HepG2 (cell line): ENCODE data around the gene SH2D5. TPM values are rescaled to one million over a fixed set of nuclear protein-coding genes. Genes with fewer than 3 reads are reported as not detected.

Experiments used
- ATAC-seq: fragments of 200-7000 bp; cut with Tn5 transposase; 3 replicates; pipeline ENCODE4 v1.9.1; 2020; ENCODE audit warnings: mild to moderate bottlenecking, moderate library complexity
- BruUV-seq: library from RNA; stranded (reverse); fragments of 400-500 nt; replicated peaks from 2 replicates; lab custom pipeline; 2021; lab: Mats Ljungman, UMichigan
- CTCF ChIA-PET: fragments of 300-600 bp; formaldehyde crosslinking; extraction: SDS; loops from one replicate; lab custom pipeline; 2021; ENCODE audit warnings: low total read pairs, inconsistent platforms, low intra/inter-chr PET ratio; lab: Yijun Ruan, JAX
- POLR2A ChIA-PET: fragments of 350-600 bp; sonication (Branson Sonifier 250); formaldehyde crosslinking; loops from one replicate; lab custom pipeline; 2020; ENCODE audit warnings: antibody characterized with exemption, inconsistent platforms; lab: Yijun Ruan, JAX
- DNase-seq: peaks from one replicate; pipeline ENCODE4 v3.0.0-alpha.2; 2015; ENCODE audit warnings: low spot score
- FAIRE-seq: peaks from 3 replicates; lab custom pipeline; 2011; peaks lifted over from hg19 to GRCh38; lab: Jason Lieb, UNC
- H2AFZ ChIP-seq: one replicate; pipeline ENCODE4 v1.6.1; 2011; ENCODE audit warnings: low read length, inconsistent platforms
- H3K27ac ChIP-seq: fragments of 300-600 bp; 3 replicates; pipeline ENCODE4 v1.8.0; 2011; ENCODE audit warnings: mixed run types, mild to moderate bottlenecking, mixed read lengths, low read length, inconsistent platforms; ENCODE audit not compliant: insufficient read depth; ENCODE audit errors: extremely low read length
- H3K27me3 ChIP-seq, 2 experiments: fragments of 200-600 bp in 1 of 2; 2 replicates in 1 of 2; 3 replicates in 1 of 2; pipeline versions ENCODE4 v1.6.0 to v1.8.0; 2011; ENCODE audit warnings: low read length in 2 of 2, mild to moderate bottlenecking in 2 of 2, moderate library complexity in 2 of 2, inconsistent platforms in 1 of 2; ENCODE audit not compliant: insufficient read depth in 2 of 2, control insufficient read depth in 1 of 2
- H3K36me3 ChIP-seq, 2 experiments: fragments of 200-600 bp in 1 of 2; replicated peaks in 1 of 2; 2 replicates in 1 of 2; 3 replicates in 1 of 2; pipeline versions ENCODE4 v1.5.1 to v1.8.0; 2011; ENCODE audit warnings: low read length in 2 of 2, inconsistent platforms in 1 of 2; ENCODE audit not compliant: insufficient read depth in 2 of 2, control insufficient read depth in 1 of 2
- H3K4me1 ChIP-seq: 2 replicates; pipeline ENCODE4 v1.5.1; 2012; ENCODE audit warnings: low read length, inconsistent platforms; ENCODE audit not compliant: insufficient read depth
- H3K4me2 ChIP-seq: 2 replicates; pipeline ENCODE4 v1.6.0; 2011; ENCODE audit warnings: low read depth, low read length, inconsistent platforms
- H3K4me3 ChIP-seq, 3 experiments: fragments of 200-600 bp in 1 of 3; sonication (generic), shearing (Covaris generic) in 1 of 3; replicated peaks in 1 of 3; 2 replicates each; pipeline ENCODE4 v1.5.1; 2011 to 2016; ENCODE audit warnings: low read length in 3 of 3, inconsistent platforms in 2 of 3, low read depth in 2 of 3, mild to moderate bottlenecking in 2 of 3, control low read depth in 1 of 3, mixed read lengths in 1 of 3; ENCODE audit not compliant: insufficient read depth in 1 of 3
- H3K79me2 ChIP-seq: one replicate; pipeline ENCODE4 v1.6.1; 2011; ENCODE audit warnings: low read length, inconsistent platforms; ENCODE audit not compliant: insufficient read depth
- H3K9ac ChIP-seq: 2 replicates; pipeline ENCODE4 v1.6.0; 2011; ENCODE audit warnings: mild to moderate bottlenecking, low read depth, low read length, inconsistent platforms; ENCODE audit not compliant: insufficient read depth
- H3K9me3 ChIP-seq: 2 replicates; pipeline ENCODE4 v1.5.1; 2012; ENCODE audit warnings: mild to moderate bottlenecking, low read length
- H4K20me1 ChIP-seq: 2 replicates; pipeline ENCODE4 v1.6.0; 2011; ENCODE audit warnings: inconsistent platforms, mild to moderate bottlenecking, low read length, moderate library complexity; ENCODE audit not compliant: insufficient read depth
- AGO1 ChIP-seq: fragments of 200-400 bp; formaldehyde crosslinking; IDR thresholded peaks from 2 replicates; pipeline ENCODE4 v1.6.1; 2017; ENCODE audit warnings: mild to moderate bottlenecking, low read depth, low read length, moderate library complexity; ENCODE audit not compliant: poor library complexity, severe bottlenecking
- IKZF1 ChIP-seq: fragments of 450-650 bp; IDR thresholded peaks from 2 replicates; pipeline ENCODE4 v1.7.1; 2016
- MIER3 ChIP-seq: IDR thresholded peaks from 2 replicates; pipeline ENCODE4 v1.6.1; 2016; ENCODE audit warnings: missing compliant biosample characterization, borderline replicate concordance
- POGK ChIP-seq: sonication (generic); formaldehyde crosslinking; conservative IDR thresholded peaks from 2 replicates; pipeline ENCODE4 v1.8.0; 2022; ENCODE audit warnings: mild to moderate bottlenecking, moderate library complexity, missing genetic modification reagents
- RAD21 ChIP-seq: fragments of 450-650 bp; formaldehyde crosslinking; IDR thresholded peaks from 2 replicates; pipeline ENCODE4 v1.5.0; 2020; ENCODE audit warnings: mild to moderate bottlenecking
- RFX5 ChIP-seq: IDR thresholded peaks from 2 replicates; pipeline ENCODE4 v1.6.1; 2011; ENCODE audit warnings: low read depth, low read length, improper control_type of control experiment
- SATB2 ChIP-seq: sonication (generic); formaldehyde crosslinking; IDR thresholded peaks from 2 replicates; pipeline ENCODE4 v1.5.0; 2020; ENCODE audit warnings: missing genetic modification reagents
- SNAPC4 ChIP-seq: sonication (generic); formaldehyde crosslinking; IDR thresholded peaks from 2 replicates; pipeline ENCODE4 v1.4.0; 2020; ENCODE audit warnings: mild to moderate bottlenecking, missing genetic modification reagents
- SSRP1 ChIP-seq: IDR thresholded peaks from 2 replicates; pipeline ENCODE4 v1.6.1; 2016; ENCODE audit warnings: control low read depth
- STAG1 ChIP-seq: sonication (generic); formaldehyde crosslinking; IDR thresholded peaks from 2 replicates; pipeline ENCODE4 v1.4.0; 2020; ENCODE audit warnings: missing genetic modification reagents
- U2AF1 ChIP-seq: fragments of 200-400 bp; formaldehyde crosslinking; optimal IDR thresholded peaks from 2 replicates; pipeline ENCODE3; 2017; ENCODE audit warnings: mild to moderate bottlenecking, low read depth, low read length
- ZNF687 ChIP-seq: sonication (generic); formaldehyde crosslinking; IDR thresholded peaks from 2 replicates; pipeline ENCODE4 v1.5.1; 2020; ENCODE audit warnings: mild to moderate bottlenecking, missing genetic modification reagents, moderate library complexity
- ZNF83 ChIP-seq: sonication (generic); formaldehyde crosslinking; IDR thresholded peaks from 2 replicates; pipeline ENCODE4 v1.4.0; 2020; ENCODE audit warnings: missing genetic modification reagents, mild to moderate bottlenecking, borderline replicate concordance
- ZSCAN25 ChIP-seq: sonication (generic); formaldehyde crosslinking; IDR thresholded peaks from 2 replicates; pipeline ENCODE4 v1.8.0; 2022; ENCODE audit warnings: mild to moderate bottlenecking, missing genetic modification reagents
- WGBS: methylation state at CpG from one replicate; pipeline ENCODE4 v1.1.6; 2017; ENCODE audit warnings: low lambda C conversion rate; 5-methylcytosine and 5-hydroxymethylcytosine counted together
- in situ Hi-C: cut with HindIII; loops from 2 replicates; pipeline ENCODE4 v1.10.0; 2017; ENCODE audit warnings: low pct_unique_long_range_greater_than_20kb; ENCODE audit not compliant: extremely low pct_ligation_motif_present
- intact Hi-C: fragments of 100-400 bp; cut with micrococcal nuclease; formaldehyde crosslinking; loops from one replicate; pipeline ENCODE4 v1.10.0; 2022; ENCODE audit not compliant: unreplicated experiment
- polyA plus RNA-seq, 8 experiments: library from polyadenylated mRNA; depleted of rRNA in 3 of 8; stranded (reverse) in 7 of 8; unstranded in 1 of 8; fragments of >200 nt; fragmentation: Illumina TruSeq in 4 of 8; extraction: Trizol in 4 of 8; gene quantifications; 2 replicates each; pipeline versions ENCODE4 v1.2.1 to v1.2.3, GENCODE V29; 2011 to 2016; ENCODE audit warnings: low read depth in 4 of 8, missing spikeins in 1 of 8, mixed read lengths in 1 of 8; ENCODE audit not compliant: insufficient read depth in 1 of 8
- total RNA-seq, 5 experiments: library from RNA; depleted of rRNA; stranded (reverse); fragments of >200 nt; fragmentation: Illumina TruSeq; extraction: Trizol; gene quantifications; 2 replicates each; pipeline ENCODE4 v1.2.3, GENCODE V29; 2016; ENCODE audit warnings: low read depth in 1 of 5

Gene SH2D5
- total and polyA plus RNA-seq, 2 of the 13 experiments (the other 11 are each of a cell fraction or from before 2014, with no cell fraction given): 1.2 to 3.4 TPM

GRCh38 chr1:20727746-20728316 is 4.7 kb downstream of the SH2D5 start:
- FAIRE-seq (no peak), DNase-seq (no peak)
- H3K27ac ChIP-seq: no peak overlapping the region
- TF ChIP-seq ZSCAN25 (CRISPR knock-in tag) (no peak), MIER3 (CRISPR knock-in tag) (no peak), RAD21 (CRISPR knock-in tag) (peak; percentile 30; the same call in 1 of the 2 replicates), IKZF1 (no peak), SSRP1 (CRISPR knock-in tag) (no peak), SATB2 (CRISPR knock-in tag) (no peak), SNAPC4 (CRISPR knock-in tag) (no peak), STAG1 (peak; percentile 20; the same call in 1 of the 2 replicates), ZNF687 (CRISPR knock-in tag) (peak; percentile 27; the same call in 1 of the 2 replicates), RFX5 (no peak), U2AF1 (no peak), ZNF83 (CRISPR knock-in tag) (no peak), AGO1 (no peak), POGK (CRISPR knock-in tag) (peak; percentile 92)

More at GRCh38 chr1:20727746-20728316, 4.7 kb downstream of the SH2D5 start:
- H4K20me1 ChIP-seq: no peaks in the 10 kb centered on the region
- no TSS peak for BruUV-seq
- no peaks in the 10 kb centered on the region for H3K9me3 ChIP-seq
- ATAC-seq: 0 out of 3 replicates have a peak, but pooled peaks have one; percentile 7
- no peak overlapping the region for H2AFZ ChIP-seq
- POLR2A ChIA-PET: no interaction called here
- H3K36me3 ChIP-seq: no peaks in the 10 kb centered on the region
- CTCF ChIA-PET: no interaction called here
- H3K4me1 ChIP-seq: peaks cover 43% of the 10 kb centered on the region
- in situ Hi-C loops (no loop called here), intact Hi-C loops (no loop called here)
- no peak overlapping the region for H3K4me3 ChIP-seq
- H3K4me2 ChIP-seq: peak overlapping the region; percentile 7; the same call in 1 of the 2 replicates
- no peaks in the 10 kb centered on the region for H3K79me2 ChIP-seq
- no peak overlapping the region for H3K9ac ChIP-seq
- peaks cover 5 to 21% of the 10 kb centered on the region in 2 experiments; a peak in 3 of 5 replicates for H3K27me3 ChIP-seq
- 37% methylated on average over 7 of the region's 13 CpGs for WGBS
